Loucy (cell line): ENCODE data around the gene MMP7.

Experiments used
- H2AFZ ChIP-seq: fragments of 200-600 bp; sonication (generic); 2 replicates; pipeline ENCODE4 v1.6.0; 2016; ENCODE audit warnings: antibody characterized with exemption, mild to moderate bottlenecking, low read length, moderate library complexity
- H3F3A ChIP-seq: fragments of 200-600 bp; 2 replicates; pipeline ENCODE4 v1.6.0; 2016; ENCODE audit warnings: antibody characterized with exemption, low read depth, mild to moderate bottlenecking
- H3K27me3 ChIP-seq: fragments of 200-600 bp; sonication (generic); 2 replicates; pipeline ENCODE4 v1.6.1; 2014; ENCODE audit warnings: low read length, mild to moderate bottlenecking; ENCODE audit not compliant: insufficient read depth, poor library complexity, severe bottlenecking
- H3K36me3 ChIP-seq: fragments of 200-600 bp; sonication (generic); 2 replicates; pipeline ENCODE4 v1.6.1; 2016; ENCODE audit warnings: low read length; ENCODE audit not compliant: insufficient read depth
- H3K4me1 ChIP-seq: fragments of 200-600 bp; sonication (generic); 2 replicates; pipeline ENCODE4 v1.5.1; 2014; ENCODE audit warnings: low read length, mild to moderate bottlenecking; ENCODE audit not compliant: insufficient read depth, poor library complexity, severe bottlenecking
- H3K4me2 ChIP-seq: fragments of 200-600 bp; sonication (generic); 2 replicates; pipeline ENCODE4 v1.6.0; 2014; ENCODE audit warnings: antibody characterized with exemption, low read length, low read depth, mild to moderate bottlenecking; ENCODE audit not compliant: poor library complexity, severe bottlenecking
- H3K4me3 ChIP-seq: fragments of 200-600 bp; sonication (generic); 2 replicates; pipeline ENCODE4 v1.5.1; 2014; ENCODE audit warnings: low read length, mild to moderate bottlenecking, mixed read lengths; ENCODE audit not compliant: poor library complexity, severe bottlenecking
- H3K79me2 ChIP-seq: fragments of 200-600 bp; sonication (generic); 2 replicates; pipeline ENCODE4 v1.6.1; 2014; ENCODE audit warnings: low read length; ENCODE audit not compliant: insufficient read depth
- H3K9ac ChIP-seq: fragments of 200-600 bp; sonication (generic); 2 replicates; pipeline ENCODE4 v1.6.0; 2014; ENCODE audit warnings: mild to moderate bottlenecking, low read depth, low read length, moderate library complexity; ENCODE audit not compliant: poor library complexity, severe bottlenecking
- H3K9me2 ChIP-seq: fragments of 200-600 bp; sonication (generic); replicated peaks from 2 replicates; pipeline ENCODE4 v1.6.1; 2016; ENCODE audit warnings: low read depth, low read length, mixed read lengths
- H3K9me3 ChIP-seq: fragments of 200-600 bp; sonication (generic); 2 replicates; pipeline ENCODE4 v1.6.1; 2014; ENCODE audit warnings: mild to moderate bottlenecking, antibody characterized with exemption, low read length, low read depth; ENCODE audit not compliant: insufficient read depth
- H4K20me1 ChIP-seq: fragments of 200-600 bp; sonication (generic); 2 replicates; pipeline ENCODE4 v1.6.0; 2014; ENCODE audit warnings: antibody characterized with exemption, low read length, mild to moderate bottlenecking; ENCODE audit not compliant: insufficient read depth, poor library complexity, severe bottlenecking
- CTCF ChIP-seq: fragments of 200-600 bp; sonication (generic); conservative IDR thresholded peaks from 2 replicates; pipeline ENCODE4 v1.5.1; 2014; ENCODE audit warnings: mild to moderate bottlenecking, antibody characterized with exemption, low read length
- EZH2phosphoT487 ChIP-seq: fragments of 200-600 bp; IDR thresholded peaks from 2 replicates; pipeline ENCODE4 v1.6.1; 2018; ENCODE audit warnings: antibody characterized with exemption, mild to moderate bottlenecking, moderate library complexity, borderline replicate concordance

The MMP7 gene

GRCh38 chr11:102576350-102576749, 45.8 kb upstream of the MMP7 start:
- Histone ChIP-seq H2AFZ (peak overlapping the region; percentile 7; the same call in 1 of the 2 replicates), H3K9me2 (no peaks in the 10 kb centered on the region), H4K20me1 (no peaks in the 10 kb centered on the region), H3K4me2 (peak overlapping the region; percentile 74), H3K79me2 (no peaks in the 10 kb centered on the region), H3K27me3 (no peaks in the 10 kb centered on the region), H3F3A (no peaks in the 10 kb centered on the region), H3K9me3 (no peaks in the 10 kb centered on the region), H3K4me3 (peak overlapping the region; percentile 55), H3K36me3 (no peaks in the 10 kb centered on the region), H3K4me1 (peaks cover 71% of the 10 kb centered on the region), H3K9ac (peak overlapping the region; percentile 58)
- TF ChIP-seq CTCF = no peak
- no peak for TF ChIP-seq EZH2phosphoT487

- H3K9me2 ChIP-seq = no peaks in the 10 kb centered on the region
- no peak overlapping the region for H3K9ac ChIP-seq
- no peak overlapping the region for H3K4me3 ChIP-seq
- H3F3A ChIP-seq = no peaks in the 10 kb centered on the region
- H3K4me1 ChIP-seq = peaks cover 60% of the 10 kb centered on the region
- H2AFZ ChIP-seq = no peak overlapping the region
- no peaks in the 10 kb centered on the region for H4K20me1 ChIP-seq
- H3K9me3 ChIP-seq = no peaks in the 10 kb centered on the region
- TF ChIP-seq EZH2phosphoT487 = no peak
- TF ChIP-seq CTCF = no peak
- H3K36me3 ChIP-seq = no peaks in the 10 kb centered on the region
- H3K79me2 ChIP-seq = no peaks in the 10 kb centered on the region
- no peaks in the 10 kb centered on the region for H3K27me3 ChIP-seq
- H3K4me2 ChIP-seq = no peak overlapping the region
Measured at GRCh38 chr11:102575012-102575411, 44.5 kb upstream of the MMP7 start.

GRCh38 chr11:102573851-102574250, 43.3 kb upstream of the MMP7 start:
- Histone ChIP-seq H3K4me1 (peaks cover 64% of the 10 kb centered on the region), H3F3A (no peaks in the 10 kb centered on the region), H3K9ac (no peak overlapping the region), H3K27me3 (no peaks in the 10 kb centered on the region), H3K36me3 (no peaks in the 10 kb centered on the region), H3K4me2 (peak overlapping the region; percentile 47), H3K79me2 (no peaks in the 10 kb centered on the region), H3K4me3 (peak overlapping the region; percentile 7), H4K20me1 (no peaks in the 10 kb centered on the region), H3K9me2 (no peaks in the 10 kb centered on the region), H3K9me3 (peaks cover 3% of the 10 kb centered on the region; the same call in 1 of the 2 replicates), H2AFZ (no peak overlapping the region)
- no peak for TF ChIP-seq EZH2phosphoT487

GRCh38 chr11:102572554-102573220, 42.1 kb upstream of the MMP7 start:
- Histone ChIP-seq H3K9ac (no peak overlapping the region), H2AFZ (peak overlapping the region; percentile 8; the same call in 1 of the 2 replicates), H3K27me3 (no peaks in the 10 kb centered on the region), H3K4me1 (peaks cover 57% of the 10 kb centered on the region), H4K20me1 (no peaks in the 10 kb centered on the region), H3K9me3 (peaks cover 14% of the 10 kb centered on the region; the same call in 1 of the 2 replicates), H3K79me2 (no peaks in the 10 kb centered on the region), H3F3A (no peaks in the 10 kb centered on the region), H3K4me3 (no peak overlapping the region), H3K9me2 (no peaks in the 10 kb centered on the region), H3K4me2 (no peak overlapping the region), H3K36me3 (no peaks in the 10 kb centered on the region)
- TF ChIP-seq CTCF (no peak), EZH2phosphoT487 (no peak)
